Loucy (cell line): ENCODE data around the gene VPS54.
"Not testable (repeated sequence)": the region's sequence is repeated elsewhere in the genome, so short reads cannot be mapped to it uniquely, and the experiment has no call there.

Experiments used
- H2AFZ ChIP-seq: fragments of 200-600 bp; sonication (generic); 2 replicates; pipeline ENCODE4 v1.6.0; 2016; ENCODE audit warnings: antibody characterized with exemption, mild to moderate bottlenecking, low read length, moderate library complexity
- H3F3A ChIP-seq: fragments of 200-600 bp; 2 replicates; pipeline ENCODE4 v1.6.0; 2016; ENCODE audit warnings: antibody characterized with exemption, low read depth, mild to moderate bottlenecking
- H3K27me3 ChIP-seq: fragments of 200-600 bp; sonication (generic); 2 replicates; pipeline ENCODE4 v1.6.1; 2014; ENCODE audit warnings: low read length, mild to moderate bottlenecking; ENCODE audit not compliant: insufficient read depth, poor library complexity, severe bottlenecking
- H3K36me3 ChIP-seq: fragments of 200-600 bp; sonication (generic); 2 replicates; pipeline ENCODE4 v1.6.1; 2016; ENCODE audit warnings: low read length; ENCODE audit not compliant: insufficient read depth
- H3K4me1 ChIP-seq: fragments of 200-600 bp; sonication (generic); 2 replicates; pipeline ENCODE4 v1.5.1; 2014; ENCODE audit warnings: low read length, mild to moderate bottlenecking; ENCODE audit not compliant: insufficient read depth, poor library complexity, severe bottlenecking
- H3K4me2 ChIP-seq: fragments of 200-600 bp; sonication (generic); 2 replicates; pipeline ENCODE4 v1.6.0; 2014; ENCODE audit warnings: antibody characterized with exemption, low read length, low read depth, mild to moderate bottlenecking; ENCODE audit not compliant: poor library complexity, severe bottlenecking
- H3K4me3 ChIP-seq: fragments of 200-600 bp; sonication (generic); 2 replicates; pipeline ENCODE4 v1.5.1; 2014; ENCODE audit warnings: low read length, mild to moderate bottlenecking, mixed read lengths; ENCODE audit not compliant: poor library complexity, severe bottlenecking
- H3K79me2 ChIP-seq: fragments of 200-600 bp; sonication (generic); 2 replicates; pipeline ENCODE4 v1.6.1; 2014; ENCODE audit warnings: low read length; ENCODE audit not compliant: insufficient read depth
- H3K9ac ChIP-seq: fragments of 200-600 bp; sonication (generic); 2 replicates; pipeline ENCODE4 v1.6.0; 2014; ENCODE audit warnings: mild to moderate bottlenecking, low read depth, low read length, moderate library complexity; ENCODE audit not compliant: poor library complexity, severe bottlenecking
- H3K9me2 ChIP-seq: fragments of 200-600 bp; sonication (generic); replicated peaks from 2 replicates; pipeline ENCODE4 v1.6.1; 2016; ENCODE audit warnings: low read depth, low read length, mixed read lengths
- H3K9me3 ChIP-seq: fragments of 200-600 bp; sonication (generic); 2 replicates; pipeline ENCODE4 v1.6.1; 2014; ENCODE audit warnings: mild to moderate bottlenecking, antibody characterized with exemption, low read length, low read depth; ENCODE audit not compliant: insufficient read depth
- H4K20me1 ChIP-seq: fragments of 200-600 bp; sonication (generic); 2 replicates; pipeline ENCODE4 v1.6.0; 2014; ENCODE audit warnings: antibody characterized with exemption, low read length, mild to moderate bottlenecking; ENCODE audit not compliant: insufficient read depth, poor library complexity, severe bottlenecking
- EZH2phosphoT487 ChIP-seq: fragments of 200-600 bp; IDR thresholded peaks from 2 replicates; pipeline ENCODE4 v1.6.1; 2018; ENCODE audit warnings: antibody characterized with exemption, mild to moderate bottlenecking, moderate library complexity, borderline replicate concordance
- TF ChIP-seq, protein P1 (sequence below): fragments of 200-600 bp; sonication (generic); conservative IDR thresholded peaks from 2 replicates; pipeline ENCODE4 v1.5.1; 2014; ENCODE audit warnings: mild to moderate bottlenecking, antibody characterized with exemption, low read length

Gene VPS54

DNA sequence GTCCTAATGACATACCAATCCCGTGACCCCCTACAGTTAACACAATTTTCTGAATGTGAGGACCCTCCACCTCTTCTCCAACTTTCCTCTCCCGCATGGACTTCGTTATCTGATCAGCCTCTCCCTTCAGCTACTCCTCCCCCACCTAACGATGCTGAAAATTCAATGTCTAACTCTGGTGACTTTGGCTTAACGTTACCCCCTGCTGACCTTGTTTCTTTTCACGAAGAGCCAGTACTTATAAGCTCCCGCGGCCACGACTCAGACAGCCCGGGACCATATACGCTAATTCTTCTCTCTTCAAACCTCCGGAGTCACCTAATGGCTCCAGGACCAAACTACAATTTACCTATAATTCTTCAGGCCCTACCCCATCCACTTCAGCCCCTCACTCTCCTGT lies 29.2 kb downstream of the VPS54 start:
- no peaks in the 10 kb centered on the region for H3K79me2 ChIP-seq

DNA sequence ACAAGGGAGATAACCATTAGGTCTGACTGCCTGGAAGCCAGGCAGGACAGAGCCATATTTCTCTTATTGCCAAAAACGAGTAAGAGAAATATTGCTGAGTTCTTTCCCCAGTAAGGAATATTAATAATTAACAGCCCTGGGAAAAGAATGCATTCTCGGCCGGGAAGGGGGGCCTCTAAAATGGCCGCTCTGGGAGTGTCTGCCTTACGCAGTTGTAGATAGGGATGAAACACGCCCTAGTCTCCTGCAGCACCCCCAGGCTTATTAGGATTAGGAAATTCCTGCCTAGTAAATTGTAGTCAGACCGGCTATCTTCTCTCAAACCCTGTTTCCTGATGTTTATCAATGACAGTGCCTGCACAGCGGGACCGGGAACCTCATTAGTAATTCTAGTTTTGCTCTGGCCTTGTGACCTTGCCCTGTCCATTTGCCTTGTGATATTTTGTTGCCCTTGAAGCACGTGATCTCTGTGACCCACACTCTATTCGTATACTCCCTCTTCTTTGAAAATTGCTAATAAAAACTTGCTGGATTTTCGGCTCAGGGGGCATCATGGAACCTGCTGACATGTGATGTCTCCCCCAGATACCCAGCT lies 30.3 kb downstream of the VPS54 start:
- not testable (repeated sequence) for H3K9ac ChIP-seq, H3K27me3 ChIP-seq, H3K36me3 ChIP-seq, H3F3A ChIP-seq, H4K20me1 ChIP-seq, H3K9me2 ChIP-seq, H3K79me2 ChIP-seq, H3K4me3 ChIP-seq, H3K4me2 ChIP-seq, H3K4me1 ChIP-seq, H2AFZ ChIP-seq, H3K9me3 ChIP-seq

More for the DNA sequence above, 29.2 kb downstream of the VPS54 start:
- Histone ChIP-seq H3K4me3 (no peak overlapping the region), H3K4me2 (no peak overlapping the region), H3K27me3 (no peaks in the 10 kb centered on the region), H3K36me3 (no peaks in the 10 kb centered on the region), H3F3A (no peaks in the 10 kb centered on the region), H3K9me2 (no peaks in the 10 kb centered on the region), H3K4me1 (no peaks in the 10 kb centered on the region), H2AFZ (no peak overlapping the region), H4K20me1 (no peaks in the 10 kb centered on the region), H3K9ac (no peak overlapping the region), H3K9me3 (no peaks in the 10 kb centered on the region)
- TF ChIP-seq, protein P1, sequence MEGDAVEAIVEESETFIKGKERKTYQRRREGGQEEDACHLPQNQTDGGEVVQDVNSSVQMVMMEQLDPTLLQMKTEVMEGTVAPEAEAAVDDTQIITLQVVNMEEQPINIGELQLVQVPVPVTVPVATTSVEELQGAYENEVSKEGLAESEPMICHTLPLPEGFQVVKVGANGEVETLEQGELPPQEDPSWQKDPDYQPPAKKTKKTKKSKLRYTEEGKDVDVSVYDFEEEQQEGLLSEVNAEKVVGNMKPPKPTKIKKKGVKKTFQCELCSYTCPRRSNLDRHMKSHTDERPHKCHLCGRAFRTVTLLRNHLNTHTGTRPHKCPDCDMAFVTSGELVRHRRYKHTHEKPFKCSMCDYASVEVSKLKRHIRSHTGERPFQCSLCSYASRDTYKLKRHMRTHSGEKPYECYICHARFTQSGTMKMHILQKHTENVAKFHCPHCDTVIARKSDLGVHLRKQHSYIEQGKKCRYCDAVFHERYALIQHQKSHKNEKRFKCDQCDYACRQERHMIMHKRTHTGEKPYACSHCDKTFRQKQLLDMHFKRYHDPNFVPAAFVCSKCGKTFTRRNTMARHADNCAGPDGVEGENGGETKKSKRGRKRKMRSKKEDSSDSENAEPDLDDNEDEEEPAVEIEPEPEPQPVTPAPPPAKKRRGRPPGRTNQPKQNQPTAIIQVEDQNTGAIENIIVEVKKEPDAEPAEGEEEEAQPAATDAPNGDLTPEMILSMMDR: no peak
- no peak for TF ChIP-seq EZH2phosphoT487

DNA sequence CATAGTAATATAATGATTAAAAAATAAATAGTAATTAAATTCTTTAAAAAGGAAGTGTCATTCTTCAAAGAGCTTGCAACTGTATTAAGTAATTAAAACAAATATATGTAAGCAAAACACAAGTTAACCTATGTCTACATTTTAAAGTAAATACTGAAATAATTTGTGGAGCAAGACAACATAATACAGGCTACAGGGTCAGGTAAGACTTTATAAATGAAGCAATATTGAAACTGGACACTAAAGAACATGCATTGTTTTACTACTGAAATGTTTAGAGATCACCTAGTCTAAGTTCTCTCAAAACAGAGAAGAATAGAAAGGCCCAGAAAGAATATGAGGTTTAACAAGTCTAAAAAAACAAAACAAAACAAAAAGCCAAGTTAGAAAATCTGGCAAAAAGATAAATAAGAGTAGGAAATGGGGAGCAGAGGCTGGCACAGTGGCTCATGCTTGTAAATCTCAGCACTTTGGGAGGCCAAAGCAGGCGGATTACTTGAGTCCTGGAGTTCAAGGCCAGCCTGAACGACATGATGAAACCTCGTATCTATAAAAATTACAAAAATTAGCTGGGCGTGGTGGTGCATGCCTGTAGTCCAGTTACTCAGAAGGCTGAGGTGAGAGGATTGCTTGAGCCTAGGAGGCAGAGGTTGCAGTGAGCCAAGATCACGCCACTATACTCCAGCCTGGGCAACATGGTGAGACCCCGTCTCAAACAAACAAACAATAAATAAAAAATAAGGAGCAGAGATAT lies 34.4 kb downstream of the VPS54 start:
- TF ChIP-seq EZH2phosphoT487: no peak
- TF ChIP-seq, protein P1: no peak
- no peak overlapping the region for H3K9ac ChIP-seq
- H3K36me3 ChIP-seq: peaks cover 17% of the 10 kb centered on the region; the same call in 1 of the 2 replicates
- peaks cover 6% of the 10 kb centered on the region for H3K4me1 ChIP-seq
- H3K27me3 ChIP-seq: no peaks in the 10 kb centered on the region
- no peak overlapping the region for H2AFZ ChIP-seq
- H3K9me3 ChIP-seq: no peaks in the 10 kb centered on the region
- no peak overlapping the region for H3K4me3 ChIP-seq
- H3K79me2 ChIP-seq: no peaks in the 10 kb centered on the region; the same call in 1 of the 2 replicates
- H3K9me2 ChIP-seq: no peaks in the 10 kb centered on the region
- H3K4me2 ChIP-seq: no peak overlapping the region
- H3F3A ChIP-seq: no peaks in the 10 kb centered on the region
- H4K20me1 ChIP-seq: no peaks in the 10 kb centered on the region
